ENCODE results near the gene TMEM201.
A peak's percentile ranks its signal among the peaks of the same experiment; 100 is the strongest.
"Not testable (repeated sequence)": the region's sequence is repeated elsewhere in the genome, so short reads cannot be mapped to it uniquely, and the experiment has no call there.

The TMEM201 gene

DNA sequence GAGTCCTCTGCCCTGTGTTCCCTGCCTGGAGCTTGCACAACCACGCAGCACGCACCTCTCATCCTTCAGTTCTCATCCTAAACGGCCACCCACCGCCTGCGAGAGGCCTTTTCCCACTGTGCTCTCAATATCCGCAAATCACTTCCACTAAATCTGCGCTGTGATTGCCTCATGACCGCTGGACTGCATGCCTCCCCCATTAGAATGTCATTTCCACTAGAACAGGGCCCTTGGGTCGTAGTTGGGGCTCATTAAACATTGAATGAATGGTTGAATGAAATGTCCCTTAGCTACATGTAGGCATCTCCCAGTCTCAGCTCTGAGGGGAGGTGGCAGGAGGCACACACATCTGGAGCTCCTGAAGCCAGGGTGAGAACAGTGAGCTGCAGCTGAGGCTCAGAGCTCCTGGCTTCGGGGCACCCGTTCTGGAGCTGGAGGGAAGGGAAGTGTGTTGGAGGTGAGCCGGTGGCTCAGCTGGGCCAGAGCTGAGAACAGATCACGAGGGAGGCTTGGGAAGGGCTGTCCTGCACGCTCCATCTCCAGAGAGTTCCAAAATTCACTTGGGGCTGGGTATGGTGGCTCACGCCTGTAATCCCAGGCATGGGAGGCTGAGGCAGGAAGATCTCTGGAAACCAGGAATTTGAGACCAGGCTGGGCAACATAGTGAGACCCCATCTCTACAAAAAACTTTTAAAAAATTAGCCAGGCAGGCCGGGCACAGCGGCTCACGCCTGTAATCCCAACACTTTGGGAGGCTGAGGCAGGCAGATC is 30.4 kb downstream of the TMEM201 start:
- DNase-seq (ENCODE audit: low read depth in 2 of 2, low spot score in 1 of 2) = no peak

DNA sequence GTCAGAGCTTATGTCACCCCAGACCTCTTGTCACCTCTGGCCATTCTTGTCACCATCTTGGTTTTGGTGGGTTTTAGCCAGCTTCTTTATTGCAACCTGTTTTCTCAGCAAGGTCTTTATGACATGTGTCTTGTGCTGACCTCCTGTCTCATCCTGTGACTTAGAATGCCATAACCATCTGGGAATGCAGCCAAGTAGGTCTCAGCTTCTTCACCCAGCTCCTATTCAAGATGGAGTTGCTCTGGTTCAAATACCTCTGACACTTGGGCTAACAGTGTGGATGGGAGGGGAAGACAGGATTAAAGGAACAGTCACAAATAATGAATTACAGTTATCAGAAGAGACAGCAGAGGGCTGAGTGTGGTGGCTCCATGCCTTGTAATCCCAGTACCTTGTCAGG is 32.3 kb downstream of the TMEM201 start:
- no peak for DNase-seq (ENCODE audit: low read depth in 2 of 2, low spot score in 1 of 2)

DNA sequence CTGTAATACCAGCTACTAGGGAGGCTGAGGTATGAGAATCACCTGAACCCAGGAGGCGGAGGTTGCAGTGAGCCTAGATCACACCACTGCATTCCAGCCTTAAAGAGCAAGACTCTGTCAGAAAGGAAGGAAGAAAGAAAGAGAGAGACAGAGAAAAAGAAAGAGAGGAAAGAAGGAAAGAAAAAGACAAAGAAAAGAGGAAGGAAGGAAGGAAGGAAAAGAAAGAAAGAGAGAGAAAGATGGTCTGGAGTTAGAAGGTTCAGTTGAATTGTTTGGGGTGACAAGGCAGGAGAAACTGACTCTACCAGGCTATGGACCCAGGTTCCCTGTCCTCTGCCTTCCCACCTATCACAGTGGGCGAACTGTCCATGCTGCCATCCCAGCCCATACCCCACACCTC is 35.4 kb downstream of the TMEM201 start:
- DNase-seq (ENCODE audit: low read depth in 2 of 2, low spot score in 1 of 2) = no peak

DNA sequence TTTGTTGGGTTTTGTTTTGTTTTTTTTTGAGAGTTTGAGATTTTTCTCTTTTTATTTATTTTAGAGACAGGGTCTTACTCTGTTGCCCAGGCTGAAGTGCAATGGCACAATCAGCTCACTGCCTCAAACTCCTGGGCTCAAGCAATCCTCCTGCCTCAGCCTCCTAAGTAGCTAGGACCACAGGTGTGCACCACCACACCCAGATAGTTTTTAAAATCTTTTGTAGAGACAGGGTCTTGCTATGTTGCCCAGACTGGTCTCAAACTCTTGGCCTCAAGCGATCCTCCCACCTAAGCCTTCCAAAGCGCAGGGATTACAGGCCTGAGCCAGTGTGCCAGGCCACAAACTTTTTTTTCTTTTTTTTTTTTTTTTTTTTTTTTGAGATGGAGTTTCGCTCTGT is 36.3 kb downstream of the TMEM201 start:
- not testable (repeated sequence) for DNase-seq (ENCODE audit: low read depth in 2 of 2, low spot score in 1 of 2)

DNA sequence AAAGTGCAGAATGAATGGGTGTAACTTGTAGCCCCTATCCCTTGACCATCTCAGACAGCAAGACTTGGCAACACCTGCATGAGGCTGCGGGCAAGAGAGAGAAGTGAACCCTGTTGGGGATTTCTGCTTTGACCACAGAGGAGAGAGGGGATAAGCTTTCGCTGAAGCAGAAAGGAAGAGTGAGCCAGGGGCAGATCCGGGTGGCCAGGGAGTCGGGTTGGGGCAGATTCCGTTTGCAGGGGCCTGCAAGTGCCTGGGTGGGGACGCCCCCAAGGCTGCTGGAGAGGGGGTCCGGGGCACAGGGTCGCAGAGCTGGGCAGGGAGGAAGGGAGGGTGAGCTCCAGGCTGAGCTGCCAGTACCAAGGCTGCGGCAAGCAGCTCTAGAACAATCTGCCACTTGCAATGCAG is 37.5 kb downstream of the TMEM201 start:
- DNase-seq (ENCODE audit: low read depth in 2 of 2, low spot score in 1 of 2) = no peak

DNA sequence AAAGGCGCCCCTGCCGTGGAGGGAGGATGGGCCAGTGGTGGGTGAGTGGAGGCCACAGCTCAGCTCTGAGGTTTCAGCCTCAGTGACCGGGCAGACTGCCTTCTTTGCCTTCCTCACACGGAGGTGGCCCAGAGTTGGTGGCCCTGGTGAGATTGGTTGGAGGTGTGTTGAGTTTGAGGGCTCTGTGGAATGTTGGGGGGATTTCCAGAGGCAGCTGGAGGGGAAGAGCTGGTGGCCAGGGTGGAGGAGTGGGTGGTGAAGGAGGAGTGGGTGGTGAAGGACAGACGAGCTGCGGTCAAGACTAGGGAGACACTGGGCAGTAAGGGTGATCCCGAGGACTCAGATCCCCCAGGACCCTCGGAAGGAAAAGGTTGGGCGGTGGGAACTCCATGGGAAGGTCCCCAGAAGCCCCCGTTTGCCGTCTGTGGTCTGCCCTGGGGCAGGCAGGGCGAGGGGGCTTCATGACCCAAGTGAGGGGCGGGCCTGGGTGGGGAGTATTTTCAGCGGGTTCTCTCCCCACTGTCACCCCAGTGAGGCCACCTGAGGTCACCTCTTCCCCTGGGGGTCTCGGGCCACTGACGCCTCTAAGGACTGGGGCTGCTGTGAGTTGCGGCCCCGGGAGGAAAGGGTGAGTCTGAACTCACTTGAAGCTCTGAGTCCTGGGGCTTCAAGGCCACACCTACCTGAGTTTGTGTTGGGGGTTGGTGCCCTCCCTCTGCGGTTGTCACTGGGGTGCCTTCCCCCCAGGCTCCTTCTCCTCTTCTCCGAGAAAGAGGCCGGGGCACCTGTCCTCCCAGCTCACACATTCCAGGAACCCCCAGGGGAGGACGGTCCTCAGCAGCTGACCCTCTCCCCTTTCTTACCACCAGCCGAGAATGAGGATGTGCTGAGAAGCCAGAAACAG is 40.1 kb downstream of the TMEM201 start:
- DNase-seq (ENCODE audit: low read depth in 2 of 2, low spot score in 1 of 2) = peak in 1 of 2 donors; percentile 60

DNA sequence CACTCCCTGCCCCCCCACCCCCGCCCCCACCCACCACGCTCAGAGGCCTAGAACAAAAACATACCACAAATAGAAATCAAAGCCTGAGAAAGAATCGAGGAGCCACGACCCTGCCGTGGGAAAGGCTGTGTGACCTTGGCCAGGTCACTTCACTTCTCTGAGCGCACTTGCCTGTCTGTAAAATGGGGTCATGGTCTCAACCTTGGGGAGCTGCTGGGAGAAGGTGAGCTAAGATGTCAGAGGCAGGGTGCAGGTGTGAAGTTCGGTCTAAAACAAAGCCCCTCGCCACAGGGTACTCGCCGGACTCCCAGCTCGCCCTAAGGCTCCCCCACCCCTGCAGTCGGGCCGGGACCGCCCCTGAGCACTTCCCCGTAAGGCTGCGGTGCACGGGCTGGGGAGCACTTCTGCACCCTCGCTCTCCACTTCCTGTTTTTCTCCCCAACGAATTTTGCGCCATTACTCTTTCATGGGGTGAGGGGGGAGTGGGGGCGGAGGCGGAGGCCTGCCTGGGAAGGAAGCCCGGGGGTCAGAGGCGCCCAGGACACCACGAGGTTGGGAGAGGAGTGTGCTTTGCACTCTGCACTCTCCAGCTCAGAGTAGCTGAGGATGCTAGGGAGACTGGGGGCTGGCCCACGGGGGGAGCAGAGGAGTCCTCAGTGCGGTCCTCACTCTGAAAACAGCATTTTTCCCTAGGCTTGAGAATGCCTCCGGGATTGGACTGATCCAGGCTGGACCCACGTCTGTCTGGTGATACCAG is 40.9 kb downstream of the TMEM201 start:
- peak in 1 of 2 donors; percentile 61 for DNase-seq (ENCODE audit: low read depth in 2 of 2, low spot score in 1 of 2)

DNA sequence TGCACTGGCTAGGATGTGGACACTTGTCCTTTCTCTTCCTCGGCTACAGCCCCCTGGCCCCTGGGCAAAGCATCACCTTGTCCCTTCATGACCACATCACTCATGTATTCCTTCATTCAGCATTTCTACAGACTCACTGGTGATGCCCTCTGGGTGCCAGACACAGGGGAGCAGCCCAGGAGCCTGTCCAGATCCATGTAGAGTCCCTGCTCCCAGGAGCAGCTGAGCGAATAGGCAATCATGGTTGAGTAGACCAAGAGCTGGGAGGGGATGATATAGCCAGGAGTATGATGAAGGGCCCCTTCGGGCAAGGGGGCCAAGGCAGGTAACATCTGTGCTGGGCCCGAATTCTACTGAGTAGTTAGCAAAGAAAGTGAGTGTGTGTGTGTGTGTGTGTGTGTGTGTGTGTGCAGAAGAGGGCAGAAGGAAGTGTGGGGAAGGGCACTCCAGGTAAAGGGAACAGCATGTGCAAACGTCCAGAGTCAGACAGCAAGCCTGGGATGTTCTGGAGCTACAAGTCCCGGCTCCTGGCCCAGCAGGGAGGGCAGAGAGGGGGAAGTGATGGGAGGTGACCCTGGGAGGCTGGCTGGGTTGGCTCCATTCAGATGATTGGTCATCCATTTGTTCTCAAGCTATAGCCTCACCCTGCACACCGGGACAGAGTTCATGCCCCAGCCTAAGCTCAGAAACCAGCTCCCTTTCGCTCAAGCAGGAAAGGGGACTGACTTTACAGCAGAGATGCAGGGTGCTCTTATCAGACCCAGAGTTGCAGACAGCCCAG is 41.8 kb downstream of the TMEM201 start:
- DNase-seq (ENCODE audit: low read depth in 2 of 2, low spot score in 1 of 2) = no peak

DNA sequence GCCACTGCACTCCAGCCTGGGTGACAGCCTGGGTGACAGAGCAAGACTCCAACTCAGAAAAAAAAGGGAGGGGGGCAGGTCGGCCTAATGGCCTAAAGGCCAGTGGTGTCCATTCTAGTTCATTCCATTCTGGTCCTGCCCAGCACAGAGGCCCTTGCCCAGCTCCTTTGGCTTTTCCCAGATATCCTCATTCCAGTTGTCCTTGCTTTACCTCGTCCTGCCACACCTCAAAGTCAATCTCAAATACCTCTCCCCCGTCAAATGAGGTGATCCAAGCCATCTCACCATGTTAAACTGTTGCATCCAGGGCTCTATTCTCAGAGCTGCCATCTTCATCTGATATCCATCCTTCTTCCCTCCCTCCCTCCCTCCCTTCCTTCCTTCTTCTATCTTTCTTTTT is 42.9 kb downstream of the TMEM201 start:
- no peak for DNase-seq (ENCODE audit: low read depth in 2 of 2, low spot score in 1 of 2)

DNA sequence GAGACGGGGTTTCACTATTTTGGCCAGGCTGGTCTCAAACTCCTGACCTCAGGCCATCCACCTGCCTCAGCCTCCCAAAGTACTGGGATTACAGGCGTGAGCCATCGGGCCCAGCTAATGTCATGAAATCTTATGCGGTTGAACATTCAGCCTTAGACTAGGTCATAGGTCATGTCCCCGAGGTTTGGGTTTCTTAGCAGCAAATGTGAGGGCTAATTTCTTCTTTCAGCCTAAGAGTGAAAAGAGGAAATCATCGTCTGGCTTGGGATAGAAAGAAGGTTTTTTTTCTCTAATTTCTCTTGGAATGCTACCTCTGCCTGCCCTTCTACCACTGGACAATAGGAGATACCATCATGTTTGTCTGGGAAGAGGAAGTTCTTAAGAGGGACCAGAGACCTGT is 44.8 kb downstream of the TMEM201 start:
- DNase-seq (ENCODE audit: low read depth in 2 of 2, low spot score in 1 of 2) = no peak

DNA sequence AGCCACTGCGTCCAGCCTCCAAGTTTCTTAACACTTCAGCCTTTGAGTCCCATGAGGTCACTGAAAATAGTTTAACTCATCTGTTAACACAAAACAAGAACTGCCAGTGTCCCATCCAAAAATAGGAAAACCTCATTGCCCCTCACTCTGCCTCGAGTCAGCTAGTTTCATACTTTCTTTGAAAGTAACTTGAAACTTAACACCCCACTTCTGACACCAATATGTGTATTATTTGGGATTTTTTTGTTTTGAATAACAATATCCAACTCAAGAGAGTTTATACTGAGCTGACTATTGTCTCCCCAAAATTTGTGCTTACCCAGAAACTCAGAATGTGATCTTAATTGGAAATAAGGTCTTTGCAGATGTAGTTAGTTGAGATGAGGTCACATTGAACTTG is 45.9 kb downstream of the TMEM201 start:
- no peak for DNase-seq (ENCODE audit: low read depth in 2 of 2, low spot score in 1 of 2)

DNA sequence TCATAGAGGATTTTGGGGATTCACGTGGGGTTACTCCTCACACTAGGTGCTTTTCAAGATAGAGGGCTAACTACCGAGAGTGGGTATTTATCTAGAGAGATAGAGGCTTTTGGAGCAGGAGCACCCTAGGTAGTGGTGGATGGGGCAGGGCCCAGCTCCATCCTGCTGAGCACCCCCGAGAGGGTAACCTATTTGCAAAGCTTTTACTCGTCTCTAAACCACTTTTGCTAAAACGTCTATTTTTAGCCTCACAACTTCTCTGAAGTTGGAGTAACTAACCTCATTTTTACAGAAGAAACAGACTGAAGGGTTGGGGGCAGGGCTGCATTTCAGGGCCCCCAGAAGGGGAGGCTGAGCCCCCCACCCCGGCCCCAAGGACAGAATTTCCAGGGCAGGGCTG is 50.5 kb downstream of the TMEM201 start:
- DNase-seq (ENCODE audit: low read depth in 2 of 2, low spot score in 1 of 2) = no peak

DNA sequence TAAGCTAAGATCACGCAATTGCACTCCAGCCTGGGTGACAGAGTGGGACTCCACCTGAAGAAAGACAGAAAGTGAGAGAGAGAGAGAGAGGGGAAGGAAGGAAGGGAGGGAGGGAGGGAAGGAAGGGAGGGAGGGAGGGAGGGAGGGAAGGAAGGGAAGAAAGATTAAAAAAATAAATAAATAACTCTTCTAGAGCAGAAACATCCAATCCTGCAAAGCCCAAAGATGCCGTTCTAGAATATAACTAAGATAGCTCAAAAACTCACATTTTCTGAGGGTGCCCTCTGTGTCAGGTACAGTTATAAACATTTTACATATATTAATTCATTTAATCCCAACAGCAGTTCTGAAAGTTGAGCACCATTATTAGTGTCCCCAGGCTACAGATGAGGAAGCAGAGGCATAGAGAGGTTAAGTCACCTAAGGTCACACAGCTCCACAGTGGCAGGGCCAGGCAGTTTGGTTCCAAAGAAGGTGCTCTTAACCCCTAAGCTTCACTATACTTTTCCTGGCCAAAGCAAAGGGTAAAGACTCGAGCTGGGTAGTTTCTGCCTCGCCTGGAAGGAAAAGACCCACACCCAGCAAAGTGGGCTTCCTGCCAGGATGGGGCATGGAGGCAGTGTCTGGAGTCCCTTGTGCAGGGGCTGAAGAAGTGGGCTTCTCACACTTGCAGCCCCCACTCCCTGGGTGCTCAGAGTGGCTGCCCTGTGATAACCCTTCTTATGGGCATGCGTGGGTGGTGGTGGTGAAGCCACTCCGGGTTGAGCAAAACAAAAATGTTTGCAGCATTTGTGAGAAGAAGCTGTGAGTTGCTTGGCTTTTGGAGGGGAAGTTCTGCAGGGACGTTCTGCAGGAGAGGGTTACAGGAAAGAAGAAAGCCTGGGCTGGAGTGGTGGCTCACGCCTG is 54.9 kb downstream of the TMEM201 start:
- no peak for DNase-seq (ENCODE audit: low read depth in 2 of 2, low spot score in 1 of 2)

DNA sequence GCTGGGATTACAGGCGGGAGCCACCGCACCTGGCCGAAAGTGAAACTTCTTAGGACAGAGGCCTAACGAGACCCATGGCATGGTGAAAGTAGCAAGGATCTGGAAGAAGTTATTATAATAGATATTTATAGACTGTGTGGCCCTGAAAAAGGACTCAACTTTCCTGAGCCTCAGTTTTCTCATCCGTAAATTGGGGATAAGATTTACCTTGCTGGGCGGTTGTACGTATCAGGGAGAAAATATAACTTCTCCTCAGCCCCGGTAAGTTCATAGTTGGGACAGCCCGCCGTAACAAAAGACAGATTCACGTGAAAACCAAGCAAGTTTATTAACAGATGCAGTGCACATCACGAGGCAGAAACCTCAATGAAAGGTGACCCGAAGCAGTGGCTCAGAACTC is 57.3 kb downstream of the TMEM201 start:
- DNase-seq (ENCODE audit: low read depth in 2 of 2, low spot score in 1 of 2) = no peak

DNA sequence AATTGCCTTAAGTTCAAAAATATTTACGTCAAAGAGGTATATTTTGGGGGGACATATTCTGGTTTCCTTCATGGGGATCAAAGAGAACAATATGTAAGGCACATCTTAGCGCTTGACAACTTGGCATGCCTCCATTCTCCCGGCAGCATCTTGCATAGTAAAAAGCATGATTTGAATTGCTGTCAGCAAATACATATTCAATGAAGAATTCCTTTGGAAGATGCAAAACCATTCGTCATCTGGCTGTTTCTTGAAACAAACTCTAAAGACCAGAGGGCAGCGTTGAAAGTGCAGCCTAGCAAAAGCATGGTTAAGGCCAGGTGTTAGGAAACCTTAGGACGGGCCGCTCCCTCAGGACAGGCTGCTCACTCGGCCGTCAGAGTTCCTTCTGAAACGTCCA is 59.5 kb downstream of the TMEM201 start:
- no peak for DNase-seq (ENCODE audit: low read depth in 2 of 2, low spot score in 1 of 2)

DNA sequence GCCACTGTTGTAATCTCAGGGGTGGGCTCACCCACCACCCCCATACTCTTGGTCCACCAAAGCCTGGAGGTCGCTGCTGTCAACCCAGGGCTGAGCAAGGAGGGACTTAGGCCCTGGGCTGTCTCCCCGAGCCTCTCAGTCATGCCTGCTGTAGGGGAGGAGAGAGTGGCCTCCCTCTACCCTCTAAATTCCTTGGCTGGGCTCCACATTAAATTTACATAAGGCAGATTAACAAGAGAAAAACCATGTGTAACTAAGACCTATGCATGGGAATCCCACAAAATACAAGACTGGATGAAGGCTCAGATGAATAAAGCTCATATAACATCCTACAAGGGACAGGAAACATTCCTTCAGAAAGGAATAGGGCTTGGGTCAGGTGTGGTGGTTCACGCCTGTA is 61.1 kb downstream of the TMEM201 start:
- DNase-seq (ENCODE audit: low read depth in 2 of 2, low spot score in 1 of 2) = no peak

DNA sequence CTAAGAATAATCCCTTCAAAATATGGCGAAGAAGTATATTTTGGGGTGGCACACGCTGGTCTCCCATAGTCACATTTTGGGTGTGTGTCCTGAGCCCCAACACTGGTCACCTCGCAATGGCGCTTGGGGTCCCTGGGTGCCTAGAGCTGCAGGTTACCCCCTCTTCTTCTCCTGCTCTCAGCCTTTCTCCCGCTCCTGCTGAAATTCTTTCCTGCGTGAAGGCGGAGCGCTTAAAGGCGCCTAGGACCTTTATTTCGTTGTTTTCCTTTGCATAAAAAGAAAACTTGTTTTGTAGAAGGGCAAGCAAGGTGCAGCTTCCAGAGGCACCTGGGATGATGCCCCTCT is 62.5 kb downstream of the TMEM201 start:
- DNase-seq (ENCODE audit: low read depth in 2 of 2, low spot score in 1 of 2) = no peak

DNA sequence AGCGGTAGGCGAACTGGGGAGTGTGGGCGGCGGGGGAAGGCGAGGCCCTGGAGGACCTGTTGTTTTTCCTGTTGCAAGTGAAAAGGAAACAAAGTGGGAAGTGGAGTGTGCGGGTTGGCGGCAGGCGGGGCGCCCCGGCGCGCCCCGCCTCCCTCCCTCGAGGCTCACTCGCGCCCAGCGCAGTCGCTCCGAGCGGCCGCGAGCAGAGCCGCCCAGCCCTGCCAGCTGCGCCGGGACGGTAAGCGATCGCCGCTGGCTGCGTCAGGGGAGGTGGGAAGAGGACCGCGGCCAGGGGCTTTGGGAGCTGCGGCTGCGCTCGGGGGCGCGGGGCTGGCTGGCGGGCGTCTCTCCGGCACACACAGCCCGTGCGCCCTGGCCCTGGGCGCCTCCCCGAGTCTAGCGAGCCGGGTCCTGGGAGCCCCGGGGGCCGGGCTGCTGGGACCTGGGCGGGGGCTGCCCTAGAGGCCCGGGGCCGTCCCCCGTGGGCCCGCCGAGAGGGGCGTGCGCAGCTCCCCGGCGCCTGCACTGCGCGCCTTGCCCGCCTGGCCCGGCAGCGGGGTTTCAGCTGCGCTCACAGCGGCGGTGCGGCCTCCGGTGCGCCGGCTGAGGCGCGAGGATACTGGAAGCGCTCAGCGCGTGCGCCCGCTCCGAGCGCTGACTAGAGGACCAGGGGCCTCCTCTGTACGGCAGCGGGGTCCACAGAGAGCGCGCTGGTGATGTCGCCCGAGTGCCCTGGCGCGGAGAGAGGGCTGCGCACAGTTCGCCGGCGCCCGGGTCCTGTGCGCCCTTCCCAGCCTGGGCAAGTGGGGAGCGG is 63.1 kb downstream of the TMEM201 start, which contains the start of gene PIK3CD:
TSS of gene PIK3CD (plus strand) at position 167 of the 814 bp plus-strand sequence. CDS start 58,725 bp downstream, outside the sequence.
- no peak for DNase-seq (ENCODE audit: low read depth in 2 of 2, low spot score in 1 of 2)

All from stimulated activated CD8-positive, alpha-beta memory T cell treated with anti-CD3 and anti-CD28 coated beads, Interleukin-4, amount 100 ng/mL, for 4 hours (primary cell).